ENCODE results near the gene TRIM8. TPM values are rescaled to one million over a fixed set of nuclear protein-coding genes. Genes with fewer than 3 reads are reported as not detected.

The TRIM8 gene
- total and polyA plus RNA-seq, 2 of the 8 experiments (the other 6 are each of a cell fraction or from before 2014, with no cell fraction given), result 24.9 to 38.8 TPM

GRCh38 chr10:102599565-102600327 is 44.5 kb upstream of the TRIM8 start:
- H3K4ac ChIP-seq (replicated peaks; ENCODE audit: insufficient read length, low read depth, low read length), result no peak overlapping the region
- no peak overlapping the region for H2BK20ac ChIP-seq (ENCODE audit: low read length)
- H4K8ac ChIP-seq (ENCODE audit: extremely low read depth, insufficient read depth, low read length), result no peak overlapping the region
- FAIRE-seq (no peak), DNase-seq (ENCODE audit: low read depth in 1 of 2, low spot score in 2 of 2) (no peak)
- H3K14ac ChIP-seq (ENCODE audit: insufficient read length), result no peak overlapping the region
- WGBS, 2 experiments (ENCODE audit: extremely low coverage in 1 of 2, insufficient coverage in 1 of 2, insufficient read length in 1 of 2, insufficient replicate concordance in 2 of 2, low coverage in 1 of 2, low lambda C conversion rate in 2 of 2, missing lambda C conversion rate in 1 of 2), result 90% methylated on average over 6 of the region's 7 CpGs; no CpG with 5 or more reads in 1 of the 2 experiments
- no peaks in the 10 kb centered on the region for H3K23me2 ChIP-seq (ENCODE audit: low read depth, low read length)
- H3K4me3 ChIP-seq (ENCODE audit: extremely low read depth in 1 of 4, insufficient read depth in 2 of 4, low read depth in 3 of 4, low read length in 4 of 4), result no peak overlapping the region
- H3K27me3 ChIP-seq (replicated peaks in 1 of 4; ENCODE audit: control insufficient read depth in 3 of 4, extremely low read depth in 1 of 4, insufficient read depth in 3 of 4, low read length in 3 of 4), result no peaks in the 10 kb centered on the region
- H3K79me1 ChIP-seq (ENCODE audit: low read depth, low read length), result no peaks in the 10 kb centered on the region
- no peak overlapping the region for H2BK120ac ChIP-seq (replicated peaks; ENCODE audit: low read depth, low read length)
- no peak overlapping the region for H3K27ac ChIP-seq (ENCODE audit: low read depth, low read length)
- no peak overlapping the region for H3K4me2 ChIP-seq (ENCODE audit: insufficient read depth in 1 of 2, low read depth in 2 of 2, low read length in 2 of 2)
- H3K79me2 ChIP-seq (ENCODE audit: control insufficient read depth in 1 of 2, insufficient read depth in 2 of 2, low read length in 2 of 2), result no peaks in the 10 kb centered on the region
- H3K36me3 ChIP-seq (ENCODE audit: control insufficient read depth in 2 of 4, insufficient read depth in 4 of 4, low read length in 3 of 4), result no peaks in the 10 kb centered on the region
- ChIA-PET POLR2A (ENCODE audit: partially characterized antibody) (no interaction called here), CTCF (ENCODE audit: partially characterized antibody) (interaction anchor here (1.2 to 1.3 kb wide), 2 partner anchors 14 to 16 kb away, joined by 4 read pairs; no protein-coding TSS in a partner anchor)
- no peaks in the 10 kb centered on the region for H3K9me3 ChIP-seq (ENCODE audit: insufficient read depth in 2 of 2, low read depth in 1 of 2, low read length in 1 of 2)
- H3K18ac ChIP-seq (ENCODE audit: extremely low read depth, low read length), result no peak overlapping the region
- no peak overlapping the region for H2AFZ ChIP-seq (ENCODE audit: low read length)
- peaks cover 1% of the 10 kb centered on the region in 2 experiments for H4K20me1 ChIP-seq (replicated peaks in 1 of 2; ENCODE audit: control insufficient read depth in 1 of 2, insufficient read depth in 2 of 2, low read length in 2 of 2)
- no peak overlapping the region for H4K91ac ChIP-seq (replicated peaks; ENCODE audit: insufficient read length, low read length)
- no peak overlapping the region for H3K56ac ChIP-seq (replicated peaks; ENCODE audit: insufficient read length, low read depth, low read length)
- H3K23ac ChIP-seq (ENCODE audit: insufficient read length), result no peak overlapping the region
- no peak overlapping the region for H2AK5ac ChIP-seq (ENCODE audit: low read depth, low read length)
- H3K9ac ChIP-seq (replicated peaks in 1 of 4; ENCODE audit: extremely low read depth in 1 of 4, low read depth in 3 of 4, low read length in 3 of 4), result no peak overlapping the region
- no peak overlapping the region for H2BK12ac ChIP-seq (ENCODE audit: low read depth, low read length)
- H2BK5ac ChIP-seq (ENCODE audit: low read depth, low read length), result no peak overlapping the region
- no peak overlapping the region for H2BK15ac ChIP-seq (ENCODE audit: low read length)
- peaks cover 0 to 2% (median 0%) of the 10 kb centered on the region in 4 experiments; a peak in 3 of 7 replicates for H3K4me1 ChIP-seq (replicated peaks in 1 of 4; ENCODE audit: control insufficient read depth in 3 of 4, insufficient read depth in 4 of 4, low read length in 3 of 4)
- no peak overlapping the region for H4K5ac ChIP-seq (ENCODE audit: insufficient read length, low read depth, low read length)
- TF ChIP-seq ZNF274 (IDR thresholded peaks at IDR 0.05; ENCODE audit: borderline replicate concordance, extremely low read depth, low read length) (no peak), GABPA (IDR thresholded peaks at IDR 0.05; ENCODE audit: borderline replicate concordance, insufficient read depth, low read length) (no peak), EP300 (IDR thresholded peaks at IDR 0.05; ENCODE audit: borderline replicate concordance in 1 of 2, low read depth in 2 of 2, low read length in 2 of 2) (no peak), TAF7 (optimal IDR thresholded peaks at IDR 0.05; ENCODE audit: borderline replicate concordance, low read depth, low read length) (no peak), HDAC2 (IDR thresholded peaks at IDR 0.05; ENCODE audit: borderline replicate concordance in 1 of 2, low read depth in 2 of 2, low read length in 2 of 2) (no peak), SUZ12 (IDR thresholded peaks at IDR 0.05; ENCODE audit: low read length) (no peak), PHF8 (conservative IDR thresholded peaks at IDR 0.05; ENCODE audit: low read depth, low read length) (no peak), CEBPB (IDR thresholded peaks at IDR 0.05; ENCODE audit: low read depth, low read length) (no peak), SIRT6 (IDR thresholded peaks at IDR 0.05; ENCODE audit: low read length) (no peak), SP4 (IDR thresholded peaks at IDR 0.05; ENCODE audit: low read length) (no peak), BCL11A (IDR thresholded peaks at IDR 0.05; ENCODE audit: low read depth in 2 of 2, low read length in 2 of 2) (no peak), HDAC6 (IDR thresholded peaks at IDR 0.05; ENCODE audit: low read depth, low read length) (no peak)
